Left ventricle myocardium superior (tissue), 1 donor: ENCODE measurements around the gene ULK4. TPM values are rescaled to one million over a fixed set of nuclear protein-coding genes. Genes with fewer than 3 reads are reported as not detected.
"Not testable (repeated sequence)": the region's sequence is repeated elsewhere in the genome, so short reads cannot be mapped to it uniquely, and the experiment has no call there.

Source experiments
- ATAC-seq: fragments of 200-7000 bp; cut with Tn5 transposase; one replicate; pipeline ENCODE4 v1.9.1; 2020; ENCODE audit warnings: mild to moderate bottlenecking, moderate library complexity
- DNase-seq: peaks from one replicate; pipeline ENCODE4 v3.0.0-alpha.2; 2020
- intact Hi-C: fragments of 100-400 bp; cut with micrococcal nuclease; formaldehyde crosslinking; loops from one replicate; pipeline ENCODE4 v1.11.0; 2022
- long read RNA-seq: library from polyadenylated mRNA; unstranded; transcript quantifications from one replicate; pipeline ENCODE4 v2.0.0, GENCODE V29; 2021
- total RNA-seq: library from RNA; stranded (reverse); fragmentation: NEBNext Ultra II Directional; extraction: Animal tissue kit (Norgen Biotek cat#: 25700); gene quantifications from one replicate; pipeline ENCODE4 v1.2.1, GENCODE V29; 2021
- donor health status: DM: no; HTN: yes; CAD: no; lungs with severe emphysema.

The ULK4 gene
- 1.5 TPM for total RNA-seq
- long read RNA-seq, partial matches to known transcripts, result 4 of 8 reads
- long read RNA-seq, other reads (novel, unspliced or antisense), result 4 of 8 reads

GRCh38 chr3:41961751-41962679, at the start of gene ULK4:
ULK4 (minus strand) TSS chr3:41962103; CDS start chr3:41954759, 7,344 bp downstream.
- peak; percentile 98 for ATAC-seq
- intact Hi-C loops, result no loop called here
- DNase-seq, result peak; percentile 97

- DNase-seq (peak; percentile 44), ATAC-seq (no peak)
- intact Hi-C loops, result loop anchor here (10.0 kb wide), 2 partner anchors 84 to 164 kb away; partner anchors contain the start of gene TRAK1
Measured at GRCh38 chr3:42010530-42010929, 48.6 kb upstream of the ULK4 start.

- ATAC-seq (no peak), DNase-seq (no peak)
- intact Hi-C loops, result no loop called here
Measured at GRCh38 chr3:42009456-42009855, 47.6 kb upstream of the ULK4 start.

GRCh38 chr3:42007785-42008184, 45.9 kb upstream of the ULK4 start:
- DNase-seq (no peak), ATAC-seq (no peak)
- intact Hi-C loops, result no loop called here

GRCh38 chr3:42005401-42005800, 43.5 kb upstream of the ULK4 start:
- no peak for DNase-seq
- ATAC-seq, result no peak
- intact Hi-C loops, result no loop called here

GRCh38 chr3:42002790-42003189, 40.9 kb upstream of the ULK4 start:
- DNase-seq, result no peak
- intact Hi-C loops, result no loop called here
- no peak for ATAC-seq

GRCh38 chr3:42001777-42002176, 39.9 kb upstream of the ULK4 start:
- ATAC-seq (no peak), DNase-seq (no peak)
- intact Hi-C loops, result no loop called here

- intact Hi-C loops, result no loop called here
- ATAC-seq, result no peak
- no peak for DNase-seq
Measured at GRCh38 chr3:41999909-42000308, 38.0 kb upstream of the ULK4 start.

GRCh38 chr3:41997702-41998550, 36.0 kb upstream of the ULK4 start:
- intact Hi-C loops, result no loop called here
- peak; percentile 34 for DNase-seq
- ATAC-seq, result peak; percentile 76

- no peak for ATAC-seq
- intact Hi-C loops, result no loop called here
- DNase-seq, result no peak
Measured at GRCh38 chr3:41991437-41991836, 29.5 kb upstream of the ULK4 start.

GRCh38 chr3:41989518-41989917, 27.6 kb upstream of the ULK4 start:
- no peak for DNase-seq
- intact Hi-C loops, result no loop called here
- no peak for ATAC-seq

- DNase-seq, result no peak
- no peak for ATAC-seq
- intact Hi-C loops, result no loop called here
Measured at GRCh38 chr3:41987627-41988026, 25.7 kb upstream of the ULK4 start.

GRCh38 chr3:41986561-41986960, 24.7 kb upstream of the ULK4 start:
- DNase-seq (no peak), ATAC-seq (no peak)
- intact Hi-C loops, result no loop called here

GRCh38 chr3:41985018-41985417, 23.1 kb upstream of the ULK4 start:
- DNase-seq (no peak), ATAC-seq (no peak)
- intact Hi-C loops, result no loop called here

GRCh38 chr3:41983091-41983490, 21.2 kb upstream of the ULK4 start:
- not testable (repeated sequence) for ATAC-seq

GRCh38 chr3:41977401-41977800, 15.5 kb upstream of the ULK4 start:
- ATAC-seq, DNase-seq, intact Hi-C loops: not testable (repeated sequence)

More at GRCh38 chr3:41983091-41983490, 21.2 kb upstream of the ULK4 start:
- DNase-seq, intact Hi-C loops: not testable (repeated sequence)

- DNase-seq (no peak), ATAC-seq (no peak)
- intact Hi-C loops, result no loop called here
Measured at GRCh38 chr3:41975416-41976103, 13.7 kb upstream of the ULK4 start.

GRCh38 chr3:41974223-41974622, 12.3 kb upstream of the ULK4 start:
- intact Hi-C loops, result no loop called here
- ATAC-seq (no peak), DNase-seq (no peak)

- no peak for ATAC-seq
- DNase-seq, result no peak
- intact Hi-C loops, result no loop called here
Measured at GRCh38 chr3:41972802-41973201, 10.9 kb upstream of the ULK4 start.
